Naive B cell (primary cell): Measurements from ENCODE around the gene BTN3A1. TPM values are rescaled to one million over a fixed set of nuclear protein-coding genes. Genes with fewer than 3 reads are reported as not detected.
A peak's percentile ranks its signal among the peaks of the same experiment; 100 is the strongest.
"Not testable (repeated sequence)": the region's sequence is repeated elsewhere in the genome, so short reads cannot be mapped to it uniquely, and the experiment has no call there.

Experiments used
- ATAC-seq, 2 donors: fragments of 150-1000 bp; cut with Tn5 transposase; 2 replicates each; pipeline ENCODE4 v1.10.0; 2021; ENCODE audit warnings: low read depth in 2 of 2, mild to moderate bottlenecking in 2 of 2, moderate library complexity in 2 of 2
- DNase-seq: peaks from one replicate; pipeline ENCODE4 v3.0.0; 2022
- H3K27ac Mint-ChIP-seq, 6 donors: one replicate each; pipeline ENCODE4 v1.8.0; 2020 to 2022; ENCODE audit warnings: mild to moderate bottlenecking in 6 of 6, mixed read lengths in 6 of 6, moderate library complexity in 5 of 6, inconsistent platforms in 2 of 6
- H3K27me3 Mint-ChIP-seq, 3 donors: one replicate each; pipeline ENCODE4 v1.8.0; 2021 to 2022; ENCODE audit warnings: mixed read lengths in 3 of 3, mild to moderate bottlenecking in 1 of 3
- H3K36me3 Mint-ChIP-seq, 2 donors: one replicate each; pipeline ENCODE4 v1.8.0; 2020 to 2022; ENCODE audit warnings: mixed read lengths in 2 of 2, inconsistent platforms in 1 of 2, mild to moderate bottlenecking in 1 of 2
- H3K4me1 Mint-ChIP-seq, 3 donors: one replicate each; pipeline ENCODE4 v1.8.0; 2020 to 2022; ENCODE audit warnings: mixed read lengths in 3 of 3, inconsistent platforms in 1 of 3, mild to moderate bottlenecking in 1 of 3, moderate library complexity in 1 of 3
- H3K4me3 Mint-ChIP-seq, 8 donors: one replicate each; pipeline ENCODE4 v1.8.0; 2020 to 2022; ENCODE audit warnings: mild to moderate bottlenecking in 8 of 8, mixed read lengths in 8 of 8, moderate library complexity in 8 of 8, inconsistent platforms in 2 of 8
- H3K9me3 Mint-ChIP-seq, 7 donors: one replicate each; pipeline ENCODE4 v1.8.0; 2020 to 2022; ENCODE audit warnings: mixed read lengths in 7 of 7, mild to moderate bottlenecking in 5 of 7, inconsistent platforms in 2 of 7, moderate library complexity in 1 of 7
- polyA plus RNA-seq, 6 donors: library from polyadenylated mRNA; unstranded; fragments of 300-500 nt; fragmentation: Illumina TruSeq; gene quantifications; one replicate each; pipeline ENCODE4 v1.2.3, GENCODE V29; 2021; ENCODE audit warnings: low read depth in 6 of 6

Gene BTN3A1
- polyA plus RNA-seq, 6 donors from 2014 or later: 14.0 to 30.0 (median 19.2) TPM

DNA sequence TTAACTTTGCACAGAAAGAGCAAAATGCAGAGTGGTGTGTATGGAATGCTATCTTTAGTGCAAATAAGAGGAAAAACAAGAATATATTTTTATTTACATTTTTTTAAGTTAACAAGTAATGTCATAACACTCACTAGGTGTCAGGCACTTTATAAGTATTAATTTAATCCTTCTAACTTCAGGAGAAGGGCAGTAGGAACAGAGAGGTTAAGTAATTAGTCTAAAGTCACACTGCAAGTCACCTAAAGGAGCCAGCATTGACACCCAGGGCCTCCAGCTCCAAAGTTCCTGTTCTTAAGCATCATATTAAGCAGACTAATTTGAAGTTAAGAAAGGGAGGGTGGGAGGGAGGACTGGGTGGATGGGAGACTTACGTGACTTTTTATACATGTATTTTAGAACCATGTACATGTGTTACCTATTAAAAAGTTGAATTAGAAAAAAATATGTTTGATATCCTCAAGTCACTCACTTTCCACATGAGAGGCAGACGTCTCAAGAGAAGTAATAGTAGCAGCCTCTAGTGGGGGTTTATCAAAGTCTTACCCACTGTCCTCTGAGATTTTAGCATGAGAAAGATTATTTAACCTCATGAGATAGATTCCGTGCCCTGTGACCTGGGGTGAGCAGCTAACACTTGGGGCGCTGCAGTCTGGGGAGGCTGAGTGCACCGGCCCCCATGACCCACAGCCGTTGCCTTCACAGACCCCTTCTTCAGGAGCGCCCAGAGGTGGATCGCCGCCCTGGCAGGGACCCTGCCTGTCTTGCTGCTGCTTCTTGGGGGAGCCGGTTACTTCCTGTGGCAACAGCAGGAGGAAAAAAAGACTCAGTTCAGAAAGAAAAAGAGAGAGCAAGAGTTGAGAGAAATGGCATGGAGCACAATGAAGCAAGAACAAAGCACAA, 7.0 kb downstream of the BTN3A1 start:
- H3K36me3 Mint-ChIP-seq: peaks cover 26 to 56% of the 10 kb centered on the region in 2 donors
- ATAC-seq: no peak

DNA sequence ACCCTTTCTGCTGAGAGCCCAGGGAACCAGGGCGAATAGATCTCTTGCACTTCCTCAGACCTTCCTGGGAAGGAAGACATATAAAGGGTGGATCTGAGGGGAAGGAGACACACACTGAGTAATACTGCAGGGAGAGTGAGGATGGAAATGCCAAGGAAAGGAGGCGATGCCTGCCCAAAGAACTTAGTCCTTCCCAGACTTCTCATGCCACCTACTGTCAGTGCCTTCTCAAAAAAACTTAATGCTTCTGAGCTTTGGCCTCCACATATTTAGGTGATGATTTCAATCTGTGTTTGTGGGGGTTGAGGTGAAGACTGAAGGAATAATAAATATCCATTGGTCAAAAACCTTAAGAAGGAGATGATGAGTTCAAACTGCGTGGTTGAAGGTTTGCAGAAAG, 9.7 kb downstream of the BTN3A1 start:
- Mint-ChIP-seq H3K9me3 (peaks cover 0 to 4% (median 0%) of the 10 kb centered on the region in 7 donors), H3K4me3 (no peak overlapping the region), H3K4me1 (peaks cover 32 to 39% (median 35%) of the 10 kb centered on the region in 3 donors), H3K27ac (peak overlapping the region in 4 of 6 donors; percentile 58 to 88 (median 70)), H3K27me3 (no peaks in the 10 kb centered on the region), H3K36me3 (peaks cover 29 to 64% of the 10 kb centered on the region in 2 donors)
- no peak for ATAC-seq
- no peak for DNase-seq

More for the DNA sequence above, 7.0 kb downstream of the BTN3A1 start:
- peaks cover 41 to 50% (median 47%) of the 10 kb centered on the region in 3 donors for H3K4me1 Mint-ChIP-seq
- H3K4me3 Mint-ChIP-seq: no peak overlapping the region
- no peak overlapping the region for H3K27ac Mint-ChIP-seq
- H3K27me3 Mint-ChIP-seq: no peaks in the 10 kb centered on the region
- no peaks in the 10 kb centered on the region for H3K9me3 Mint-ChIP-seq
- no peak for DNase-seq

DNA sequence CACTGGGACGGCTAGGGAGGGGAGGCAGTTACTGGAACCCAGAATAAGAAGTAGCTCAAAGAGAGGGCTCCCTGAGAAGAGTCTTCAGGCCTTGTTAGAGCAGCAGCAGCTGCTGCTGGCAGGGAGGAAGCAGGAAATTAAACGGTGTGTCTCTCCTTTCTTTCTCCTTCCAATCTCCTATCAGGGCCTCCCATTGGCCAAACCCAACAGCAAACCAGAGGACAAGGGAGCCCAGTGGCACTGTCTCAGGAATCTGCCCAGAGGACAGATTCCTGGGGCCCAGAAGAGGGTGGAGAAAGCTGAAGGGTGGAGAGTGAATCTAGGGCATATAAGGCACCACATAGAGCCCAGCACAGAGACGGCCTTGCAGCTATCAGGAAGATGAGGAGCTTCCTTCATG, 10.2 kb downstream of the BTN3A1 start:
- H3K27me3 Mint-ChIP-seq: no peaks in the 10 kb centered on the region
- H3K4me1 Mint-ChIP-seq: peaks cover 29 to 34% (median 31%) of the 10 kb centered on the region in 3 donors
- H3K9me3 Mint-ChIP-seq: peaks cover 0 to 7% (median 3%) of the 10 kb centered on the region in 7 donors
- DNase-seq (no peak), ATAC-seq (no peak)
- H3K36me3 Mint-ChIP-seq: peaks cover 31 to 59% of the 10 kb centered on the region in 2 donors
- H3K4me3 Mint-ChIP-seq: no peak overlapping the region
- H3K27ac Mint-ChIP-seq: peak overlapping the region; percentile 36 to 74 (median 58)

DNA sequence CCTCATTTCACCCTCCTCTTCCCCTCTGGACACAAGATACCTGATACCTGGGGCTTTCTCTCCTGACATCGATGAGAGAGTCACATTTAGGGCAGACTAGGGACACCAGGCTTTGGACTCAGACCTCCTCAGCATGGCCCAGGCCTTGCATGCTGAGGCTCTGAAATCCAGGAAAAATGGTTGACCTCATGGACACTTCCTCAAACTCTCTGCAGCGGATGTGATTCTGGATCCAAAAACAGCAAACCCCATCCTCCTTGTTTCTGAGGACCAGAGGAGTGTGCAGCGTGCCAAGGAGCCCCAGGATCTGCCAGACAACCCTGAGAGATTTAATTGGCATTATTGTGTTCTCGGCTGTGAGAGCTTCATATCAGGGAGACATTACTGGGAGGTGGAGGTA, 10.9 kb downstream of the BTN3A1 start:
- Mint-ChIP-seq H3K4me1 (peaks cover 27 to 31% (median 27%) of the 10 kb centered on the region in 3 donors), H3K27ac (peak overlapping the region in 4 of 6 donors; percentile 47 to 59 (median 53)), H3K36me3 (peaks cover 31 to 55% of the 10 kb centered on the region in 2 donors)

DNA sequence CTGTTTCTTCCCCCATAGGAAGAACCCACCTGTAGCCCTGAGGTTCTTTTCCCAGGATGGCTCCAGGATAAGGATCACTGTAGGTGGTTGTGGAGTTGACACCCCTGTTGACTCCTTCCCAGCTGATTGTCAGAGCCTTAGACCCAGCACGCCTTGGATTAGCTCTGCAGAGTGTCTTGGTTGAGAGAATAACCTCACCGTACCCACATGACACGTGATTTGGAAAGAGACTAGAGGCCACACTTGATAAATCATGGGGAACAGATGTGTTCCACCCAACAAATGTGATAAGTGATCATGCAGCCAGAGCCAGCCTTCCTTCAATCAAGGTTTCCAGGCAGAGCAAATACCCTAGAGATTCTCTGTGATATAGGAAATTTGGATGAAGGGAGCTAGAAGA, 12.2 kb downstream of the BTN3A1 start:
- Mint-ChIP-seq H3K27me3 (no peaks in the 10 kb centered on the region), H3K36me3 (peaks cover 27 to 55% of the 10 kb centered on the region in 2 donors), H3K9me3 (peaks cover 6 to 23% (median 18%) of the 10 kb centered on the region in 7 donors), H3K4me3 (no peak overlapping the region), H3K27ac (peak overlapping the region in 2 of 6 donors; percentile 5 to 12), H3K4me1 (peaks cover 25 to 31% (median 27%) of the 10 kb centered on the region in 3 donors)
- ATAC-seq (peak; percentile 81 to 92), DNase-seq (no peak)

More for the DNA sequence above, 10.9 kb downstream of the BTN3A1 start:
- Mint-ChIP-seq H3K27me3 (no peaks in the 10 kb centered on the region), H3K4me3 (peak overlapping the region in 1 of 8 donors; percentile 25), H3K9me3 (peaks cover 2 to 12% (median 10%) of the 10 kb centered on the region in 7 donors)
- DNase-seq (no peak), ATAC-seq (no peak)

DNA sequence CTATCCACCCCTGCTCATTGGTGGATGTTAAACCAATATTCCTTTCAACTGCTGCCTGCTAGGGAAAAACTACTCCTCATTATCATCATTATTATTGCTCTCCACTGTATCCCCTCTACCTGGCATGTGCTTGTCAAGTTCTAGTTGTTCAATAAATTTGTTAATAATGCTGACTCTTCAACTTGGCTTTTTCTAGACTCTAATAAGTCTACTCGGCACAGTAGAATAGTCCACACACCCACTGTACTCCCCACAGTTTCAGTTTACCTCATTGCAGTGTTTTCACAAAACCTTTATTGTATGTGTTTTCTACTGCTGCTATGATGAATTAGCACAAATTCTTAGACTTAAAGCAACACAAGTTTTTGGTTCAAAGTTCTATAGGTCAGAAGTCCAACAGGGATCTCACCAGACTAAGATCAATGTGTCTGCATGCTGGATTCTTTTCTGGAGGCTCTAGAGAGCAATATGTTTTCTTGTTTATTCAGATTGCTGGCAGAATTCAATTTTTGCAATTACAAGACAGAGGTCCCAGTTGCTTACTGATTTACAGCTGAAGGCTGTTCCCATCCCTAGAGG, 13.1 kb downstream of the BTN3A1 start:
- H3K36me3 Mint-ChIP-seq: peaks cover 27 to 49% of the 10 kb centered on the region in 2 donors
- peak overlapping the region in 1 of 6 donors; percentile 29 for H3K27ac Mint-ChIP-seq
- H3K4me1 Mint-ChIP-seq: peaks cover 25 to 31% (median 27%) of the 10 kb centered on the region in 3 donors
- H3K4me3 Mint-ChIP-seq: peak overlapping the region in 3 of 8 donors; percentile 6 to 15 (median 13)
- peaks cover 6 to 23% (median 18%) of the 10 kb centered on the region in 7 donors for H3K9me3 Mint-ChIP-seq
- ATAC-seq (no peak), DNase-seq (no peak)
- H3K27me3 Mint-ChIP-seq: no peaks in the 10 kb centered on the region

DNA sequence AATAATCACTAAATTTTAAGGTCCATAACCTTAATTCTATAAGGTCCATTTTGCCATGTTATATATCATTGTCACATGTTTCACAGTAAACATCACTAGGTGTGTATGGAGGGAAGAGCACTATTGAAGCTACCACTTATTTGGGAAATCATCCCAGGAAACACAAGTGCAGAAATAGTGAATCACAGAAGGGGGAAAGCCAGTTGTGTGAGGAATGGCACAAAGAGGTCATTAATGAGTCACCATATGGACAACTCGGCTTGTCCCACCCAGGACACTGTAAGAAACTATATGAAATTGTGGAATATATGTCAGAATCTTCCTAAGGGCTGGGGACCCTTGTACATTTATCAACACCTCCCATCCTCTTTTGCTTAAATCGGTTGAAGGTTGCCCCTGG, 13.7 kb downstream of the BTN3A1 start:
- H3K9me3 Mint-ChIP-seq: peaks cover 6 to 23% (median 18%) of the 10 kb centered on the region in 7 donors
- ATAC-seq (no peak), DNase-seq (no peak)
- H3K4me1 Mint-ChIP-seq: peaks cover 25 to 31% (median 27%) of the 10 kb centered on the region in 3 donors
- no peak overlapping the region for H3K27ac Mint-ChIP-seq
- peaks cover 24 to 42% of the 10 kb centered on the region in 2 donors for H3K36me3 Mint-ChIP-seq
- H3K4me3 Mint-ChIP-seq: no peak overlapping the region
- H3K27me3 Mint-ChIP-seq: no peaks in the 10 kb centered on the region

DNA sequence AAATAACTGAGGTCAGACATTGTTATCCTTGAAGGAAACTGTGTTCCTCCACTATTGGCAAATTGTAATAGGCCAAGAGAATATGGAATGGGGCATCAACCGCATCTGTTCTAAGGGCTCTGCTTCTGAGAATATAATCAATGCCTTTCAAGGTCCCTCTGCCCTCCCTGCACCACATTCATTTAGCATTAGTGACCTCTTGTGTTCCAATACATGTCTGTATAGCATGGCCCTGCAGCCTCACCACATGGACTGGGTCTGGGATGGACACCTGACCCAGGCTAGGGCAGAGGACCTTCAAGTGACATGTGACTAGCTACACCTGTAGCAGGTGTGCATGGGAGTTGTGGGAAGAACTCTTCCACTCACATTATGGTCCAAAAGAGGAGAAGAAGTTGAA, 14.2 kb downstream of the BTN3A1 start:
- H3K27ac Mint-ChIP-seq: no peak overlapping the region
- peaks cover 23 to 38% of the 10 kb centered on the region in 2 donors for H3K36me3 Mint-ChIP-seq
- DNase-seq: no peak
- peaks cover 25 to 31% (median 27%) of the 10 kb centered on the region in 3 donors for H3K4me1 Mint-ChIP-seq
- peaks cover 6 to 23% (median 18%) of the 10 kb centered on the region in 7 donors for H3K9me3 Mint-ChIP-seq
- no peak for ATAC-seq
- H3K27me3 Mint-ChIP-seq: no peaks in the 10 kb centered on the region
- H3K4me3 Mint-ChIP-seq: no peak overlapping the region

DNA sequence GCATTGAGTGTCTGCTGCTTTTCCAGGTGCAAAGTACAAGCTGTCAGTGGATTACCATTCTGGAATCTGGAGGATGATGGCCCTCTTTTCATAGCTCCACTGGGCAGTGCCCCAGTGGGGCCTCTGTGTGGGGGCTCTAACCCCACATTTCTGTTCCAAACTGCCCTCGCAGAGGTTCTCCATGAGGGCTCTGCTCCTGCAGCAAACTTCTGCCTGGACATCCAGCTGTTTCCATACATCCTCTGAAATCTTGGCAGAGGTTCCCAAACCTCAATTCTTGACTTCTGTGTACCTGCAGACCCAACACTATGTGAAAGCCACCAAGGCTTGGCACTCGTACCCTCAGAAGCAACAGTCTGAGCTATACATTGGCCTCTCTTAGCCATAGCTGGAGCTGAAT, 16.0 kb downstream of the BTN3A1 start:
- peaks cover 22 to 28% (median 23%) of the 10 kb centered on the region in 3 donors for H3K4me1 Mint-ChIP-seq
- ATAC-seq, H3K27me3 Mint-ChIP-seq, H3K27ac Mint-ChIP-seq, H3K4me3 Mint-ChIP-seq, DNase-seq: not testable (repeated sequence)
- peaks cover 21 to 23% of the 10 kb centered on the region in 2 donors for H3K36me3 Mint-ChIP-seq
- H3K9me3 Mint-ChIP-seq: peaks cover 6 to 23% (median 18%) of the 10 kb centered on the region in 7 donors

DNA sequence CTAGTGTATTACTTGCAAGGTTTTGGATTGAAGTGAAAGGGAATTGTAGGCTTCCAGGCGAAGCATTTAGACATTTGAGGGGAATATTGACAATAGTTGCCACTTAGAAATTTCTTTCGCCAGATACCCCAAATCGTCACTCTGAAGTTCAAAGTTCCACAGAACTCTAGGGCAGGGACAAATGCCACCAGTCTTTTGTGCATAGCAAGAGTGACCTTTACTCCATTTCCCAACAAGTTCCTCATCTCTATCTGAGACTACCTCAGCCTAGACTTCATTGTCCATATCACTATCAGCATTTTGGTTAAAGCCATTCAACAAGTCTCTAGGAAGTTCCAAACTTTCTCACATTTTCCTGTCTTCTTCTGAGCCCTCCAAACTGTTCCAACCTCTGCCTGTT, 16.7 kb downstream of the BTN3A1 start:
- not testable (repeated sequence) for H3K27ac Mint-ChIP-seq, H3K4me3 Mint-ChIP-seq

DNA sequence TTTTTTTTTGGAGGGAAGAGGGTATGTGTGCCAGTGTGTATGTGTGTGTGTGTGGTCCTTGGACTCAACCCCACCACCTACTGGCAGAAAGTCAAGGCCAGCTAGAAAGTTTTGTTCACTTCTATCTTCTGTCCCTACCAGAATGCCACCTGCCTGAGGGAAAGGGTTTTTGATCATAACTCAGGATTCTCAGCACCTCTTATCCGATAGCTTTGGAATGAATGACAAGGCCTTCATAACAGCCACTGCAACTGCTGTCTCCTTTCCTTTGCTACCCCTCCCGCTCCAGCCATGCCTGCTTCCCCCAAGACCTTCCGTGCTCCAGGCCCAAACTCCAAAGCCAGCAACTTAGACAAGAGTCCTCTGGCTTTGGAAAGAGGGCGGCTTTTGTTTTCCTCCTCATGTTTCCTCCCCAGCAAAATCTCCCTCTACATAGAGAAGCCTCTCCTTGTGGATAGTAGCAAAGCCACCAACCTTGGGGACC, 18.7 kb downstream of the BTN3A1 start:
- no peaks in the 10 kb centered on the region for H3K27me3 Mint-ChIP-seq
- peaks cover 4 to 23% (median 18%) of the 10 kb centered on the region in 7 donors for H3K9me3 Mint-ChIP-seq
- no peak overlapping the region for H3K4me3 Mint-ChIP-seq
- no peak overlapping the region for H3K27ac Mint-ChIP-seq
- H3K36me3 Mint-ChIP-seq: peaks cover 10 to 13% of the 10 kb centered on the region in 2 donors
- ATAC-seq: peak; percentile 60 to 62
- peaks cover 0 to 10% (median 4%) of the 10 kb centered on the region in 3 donors for H3K4me1 Mint-ChIP-seq
- peak; percentile 41 for DNase-seq

More for the DNA sequence above, 16.7 kb downstream of the BTN3A1 start:
- ATAC-seq, H3K27me3 Mint-ChIP-seq, DNase-seq: not testable (repeated sequence)
- Mint-ChIP-seq H3K36me3 (peaks cover 17 to 21% of the 10 kb centered on the region in 2 donors), H3K9me3 (peaks cover 6 to 23% (median 18%) of the 10 kb centered on the region in 7 donors), H3K4me1 (peaks cover 15 to 20% (median 18%) of the 10 kb centered on the region in 3 donors)

DNA sequence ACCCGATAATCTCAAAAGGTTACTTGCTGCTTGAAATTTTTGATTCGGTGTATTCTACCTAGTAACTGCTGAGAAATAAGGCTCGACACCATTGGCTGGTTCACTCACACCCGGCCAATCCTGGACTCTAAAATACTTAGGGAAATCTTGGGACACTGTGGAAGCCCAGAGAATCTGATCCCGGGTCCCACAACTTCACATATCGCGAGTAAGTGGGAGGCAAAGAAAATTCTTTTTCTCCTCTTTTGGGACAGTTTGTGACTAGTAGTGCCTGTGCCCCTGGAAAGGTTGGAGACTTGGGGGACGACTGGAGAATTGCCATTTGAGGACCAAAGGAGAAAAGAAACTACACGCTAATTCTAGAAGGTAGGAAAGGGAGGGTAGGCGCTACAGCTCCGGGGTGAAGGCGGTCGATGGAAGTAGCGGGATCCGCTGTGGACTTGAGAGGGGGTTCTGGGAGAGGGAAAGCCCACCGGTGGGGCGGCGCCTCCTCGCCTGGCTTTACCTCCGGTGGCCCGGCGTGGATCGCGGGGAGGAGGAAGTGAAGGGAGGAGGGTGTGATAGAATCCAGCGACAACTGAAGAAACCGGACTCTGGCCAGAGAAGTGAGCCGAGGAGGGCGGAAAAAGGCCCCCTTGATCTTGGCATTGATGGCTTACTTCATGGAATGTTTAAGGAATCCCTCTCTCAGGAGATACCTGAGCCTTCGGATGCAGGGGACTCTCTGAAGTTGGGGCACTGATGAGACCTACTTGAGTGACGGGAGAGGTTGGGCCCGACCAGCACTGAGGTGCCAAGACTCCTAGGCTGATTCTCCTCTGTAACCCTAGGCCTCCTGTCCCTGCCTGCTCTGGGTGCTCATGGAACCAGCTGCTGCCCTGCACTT, 19.4 kb downstream of the BTN3A1 start:
- DNase-seq: peak; percentile 63
- Mint-ChIP-seq H3K9me3 (peaks cover 4 to 23% (median 18%) of the 10 kb centered on the region in 7 donors), H3K27me3 (no peaks in the 10 kb centered on the region), H3K4me3 (no peak overlapping the region), H3K4me1 (peaks cover 0 to 10% (median 4%) of the 10 kb centered on the region in 3 donors), H3K27ac (peak overlapping the region in 2 of 6 donors; percentile 28 to 75), H3K36me3 (peaks cover 6 to 11% of the 10 kb centered on the region in 2 donors)
- peak; percentile 95 to 96 for ATAC-seq
